Body of pancreas (tissue), 4 donors: ENCODE measurements around the gene NIN. TPM values are rescaled to one million over a fixed set of nuclear protein-coding genes. Genes with fewer than 3 reads are reported as not detected.

ENCODE experiments used
- ATAC-seq: fragments of 150-250 bp; one replicate; pipeline ENCODE4 v1.9.1; 2016
- DNase-seq, 4 donors: peaks; one replicate each; pipeline ENCODE4 v3.0.0-alpha.2; 2019
- H3K27ac ChIP-seq, 4 donors: fragments of 200-600 bp; sonication (generic); 1 replicate in 3 of 4; 2 replicates in 1 of 4; pipeline versions ENCODE4 v1.5.1 to v1.6.1; 2016 to 2019; ENCODE audit warnings: mild to moderate bottlenecking in 1 of 4, mixed read lengths in 1 of 4, moderate library complexity in 1 of 4
- H3K27me3 ChIP-seq, 2 donors: fragments of 200-600 bp; sonication (generic); one replicate each; pipeline ENCODE4 v1.6.0; 2016; ENCODE audit warnings: mild to moderate bottlenecking in 1 of 2
- H3K36me3 ChIP-seq, 2 donors: fragments of 200-600 bp; sonication (generic); replicated peaks in 1 of 2; 2 replicates each; pipeline ENCODE4 v1.5.1; 2016; ENCODE audit warnings: low read depth in 2 of 2; ENCODE audit not compliant: insufficient read depth in 1 of 2
- H3K4me1 ChIP-seq: fragments of 200-600 bp; sonication (generic); one replicate; pipeline ENCODE4 v1.6.0; 2016
- H3K4me3 ChIP-seq, 2 donors: fragments of 200-600 bp; sonication (generic); 1 replicate in 1 of 2; 2 replicates in 1 of 2; pipeline ENCODE4 v1.5.1; 2016 to 2019
- H3K9me3 ChIP-seq, 3 donors: fragments of 200-600 bp; sonication (generic); 1 replicate in 2 of 3; 2 replicates in 1 of 3; pipeline ENCODE4 v1.5.1; 2016
- CTCF ChIP-seq, 7 experiments: fragments of 450-650 bp in 4 of 7; fragments of 200-600 bp in 3 of 7; sonication (generic) in 3 of 7; IDR thresholded peaks; one replicate each; pipeline ENCODE4 v1.5.1; 2016 to 2019; ENCODE audit warnings: antibody characterized with exemption in 7 of 7
- POLR2A ChIP-seq, 3 donors: fragments of 450-650 bp; IDR thresholded peaks; one replicate each; pipeline ENCODE4 v1.6.1; 2016; ENCODE audit warnings: antibody characterized with exemption in 3 of 3, mild to moderate bottlenecking in 2 of 3
- WGBS, 2 donors: methylation state at CpG; one replicate each; pipeline ENCODE4 v1.1.5; 2017; 5-methylcytosine and 5-hydroxymethylcytosine counted together
- intact Hi-C: fragments of 100-400 bp; cut with DNase I; formaldehyde crosslinking; loops from one replicate; pipeline ENCODE4 v1.15.1; 2023
- total RNA-seq, 2 donors: library from RNA; depleted of rRNA; stranded (reverse); fragments of >200 nt; gene quantifications; one replicate each; pipeline ENCODE4 v1.1.0, GENCODE V29; 2016

The NIN gene
- total RNA-seq, 2 donors from 2014 or later = 6.6 to 16.9 TPM

- no peak for ATAC-seq
- intact Hi-C loops = no loop called here
Observed at GRCh38 chr14:50786751-50787464, 44.1 kb downstream of the NIN start.

GRCh38 chr14:50785457-50786063, 45.4 kb downstream of the NIN start:
- Histone ChIP-seq H3K36me3 (no peaks in the 10 kb centered on the region), H3K27ac (no peak overlapping the region), H3K27me3 (no peaks in the 10 kb centered on the region), H3K4me3 (no peak overlapping the region), H3K4me1 (no peaks in the 10 kb centered on the region), H3K9me3 (no peaks in the 10 kb centered on the region)
- no peak for TF ChIP-seq CTCF (IDR thresholded peaks at IDR 0.05)
- TF ChIP-seq POLR2A (IDR thresholded peaks at IDR 0.05) = no peak
- no peak for ATAC-seq
- 63 to 71% methylated on average over 7 to 8 of the region's 8 CpGs for WGBS, 2 donors
- intact Hi-C loops = no loop called here
- DNase-seq = no peak

More at GRCh38 chr14:50786751-50787464, 44.1 kb downstream of the NIN start:
- Histone ChIP-seq H3K4me1 (no peaks in the 10 kb centered on the region), H3K36me3 (no peaks in the 10 kb centered on the region), H3K9me3 (no peaks in the 10 kb centered on the region), H3K4me3 (no peak overlapping the region), H3K27ac (no peak overlapping the region), H3K27me3 (no peaks in the 10 kb centered on the region)
- DNase-seq = no peak
- WGBS, 2 donors = 49 to 52% methylated on average over 3 of the region's 3 CpGs
- TF ChIP-seq POLR2A (IDR thresholded peaks at IDR 0.05) (no peak), CTCF (IDR thresholded peaks at IDR 0.05) (no peak)

- intact Hi-C loops = no loop called here
- DNase-seq (no peak), ATAC-seq (no peak)
- Histone ChIP-seq H3K36me3 (no peaks in the 10 kb centered on the region), H3K9me3 (no peaks in the 10 kb centered on the region), H3K27me3 (no peaks in the 10 kb centered on the region), H3K27ac (no peak overlapping the region), H3K4me1 (no peaks in the 10 kb centered on the region), H3K4me3 (no peak overlapping the region)
- TF ChIP-seq POLR2A (IDR thresholded peaks at IDR 0.05) (no peak), CTCF (IDR thresholded peaks at IDR 0.05) (no peak)
- whole genome bisulfite sequencing, 2 donors = 78 to 89% methylated on average over 15 to 16 of the region's 16 CpGs
Observed at GRCh38 chr14:50784683-50785456, 46.1 kb downstream of the NIN start.

- no peak for DNase-seq
- Histone ChIP-seq H3K4me3 (no peak overlapping the region), H3K9me3 (no peaks in the 10 kb centered on the region), H3K27me3 (no peaks in the 10 kb centered on the region), H3K36me3 (no peaks in the 10 kb centered on the region), H3K4me1 (no peaks in the 10 kb centered on the region), H3K27ac (no peak overlapping the region)
- ATAC-seq = no peak
- TF ChIP-seq CTCF (IDR thresholded peaks at IDR 0.05) (no peak), POLR2A (IDR thresholded peaks at IDR 0.05) (no peak)
- intact Hi-C loops = no loop called here
- 82 to 92% methylated on average over 2 of the region's 2 CpGs for WGBS, 2 donors
Observed at GRCh38 chr14:50783563-50783962, 47.4 kb downstream of the NIN start.
